ENCODE results near the gene GPATCH3. TPM values are rescaled to one million over a fixed set of nuclear protein-coding genes. Genes with fewer than 3 reads are reported as not detected.
A peak's percentile ranks its signal among the peaks of the same experiment; 100 is the strongest.

GPATCH3 gene
- total and polyA plus RNA-seq, 10 donors: 13.3 to 25.8 (median 17.5) TPM

DNA sequence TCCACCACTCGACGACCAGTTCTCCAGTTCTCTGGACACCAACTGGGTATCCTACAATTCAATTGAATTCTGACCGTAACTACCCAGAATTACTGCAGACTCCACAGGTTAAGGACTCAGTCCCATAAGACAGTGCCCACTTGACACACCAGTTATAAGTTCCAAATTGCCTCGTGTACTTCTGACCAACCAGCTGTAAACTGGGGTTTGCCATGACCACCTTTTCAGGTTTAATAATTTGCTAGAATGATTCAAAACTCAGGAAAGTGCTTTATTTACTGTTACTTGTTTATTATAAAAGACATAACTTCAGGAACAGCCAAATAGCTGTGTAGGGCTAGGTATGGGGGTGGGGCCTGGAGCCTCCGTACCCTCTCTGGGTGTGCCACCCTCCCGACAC is 36.6 kb upstream of the GPATCH3 start:
- WGBS, 5 donors: 82 to 91% (median 88%) methylated on average over 6 of the region's 6 CpGs
- peak overlapping the region in 1 of 8 donors; percentile 67 for H3K27ac ChIP-seq
- H3K4me3 ChIP-seq: no peak overlapping the region
- peaks cover 2 to 56% (median 29%) of the 10 kb centered on the region in 6 donors for H3K4me1 ChIP-seq
- H3K9me3 ChIP-seq: no peaks in the 10 kb centered on the region
- TF ChIP-seq POLR2A (IDR thresholded peaks at IDR 0.05): no peak
- TF ChIP-seq, protein P1, sequence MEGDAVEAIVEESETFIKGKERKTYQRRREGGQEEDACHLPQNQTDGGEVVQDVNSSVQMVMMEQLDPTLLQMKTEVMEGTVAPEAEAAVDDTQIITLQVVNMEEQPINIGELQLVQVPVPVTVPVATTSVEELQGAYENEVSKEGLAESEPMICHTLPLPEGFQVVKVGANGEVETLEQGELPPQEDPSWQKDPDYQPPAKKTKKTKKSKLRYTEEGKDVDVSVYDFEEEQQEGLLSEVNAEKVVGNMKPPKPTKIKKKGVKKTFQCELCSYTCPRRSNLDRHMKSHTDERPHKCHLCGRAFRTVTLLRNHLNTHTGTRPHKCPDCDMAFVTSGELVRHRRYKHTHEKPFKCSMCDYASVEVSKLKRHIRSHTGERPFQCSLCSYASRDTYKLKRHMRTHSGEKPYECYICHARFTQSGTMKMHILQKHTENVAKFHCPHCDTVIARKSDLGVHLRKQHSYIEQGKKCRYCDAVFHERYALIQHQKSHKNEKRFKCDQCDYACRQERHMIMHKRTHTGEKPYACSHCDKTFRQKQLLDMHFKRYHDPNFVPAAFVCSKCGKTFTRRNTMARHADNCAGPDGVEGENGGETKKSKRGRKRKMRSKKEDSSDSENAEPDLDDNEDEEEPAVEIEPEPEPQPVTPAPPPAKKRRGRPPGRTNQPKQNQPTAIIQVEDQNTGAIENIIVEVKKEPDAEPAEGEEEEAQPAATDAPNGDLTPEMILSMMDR (IDR thresholded peaks at IDR 0.05 in 8 of 11, conservative IDR thresholded peaks at IDR 0.05 in 3 of 11): no peak
- no peak for TF ChIP-seq POLR2AphosphoS5 (IDR thresholded peaks at IDR 0.05)
- H3K36me3 ChIP-seq: peaks cover 0 to 87% (median 34%) of the 10 kb centered on the region in 6 donors
- intact Hi-C loops (cut with DNase I; ENCODE audit: low total_unique reads): no loop called here
- no peak for DNase-seq
- no peaks in the 10 kb centered on the region for H3K27me3 ChIP-seq (replicated peaks in 1 of 7)

DNA sequence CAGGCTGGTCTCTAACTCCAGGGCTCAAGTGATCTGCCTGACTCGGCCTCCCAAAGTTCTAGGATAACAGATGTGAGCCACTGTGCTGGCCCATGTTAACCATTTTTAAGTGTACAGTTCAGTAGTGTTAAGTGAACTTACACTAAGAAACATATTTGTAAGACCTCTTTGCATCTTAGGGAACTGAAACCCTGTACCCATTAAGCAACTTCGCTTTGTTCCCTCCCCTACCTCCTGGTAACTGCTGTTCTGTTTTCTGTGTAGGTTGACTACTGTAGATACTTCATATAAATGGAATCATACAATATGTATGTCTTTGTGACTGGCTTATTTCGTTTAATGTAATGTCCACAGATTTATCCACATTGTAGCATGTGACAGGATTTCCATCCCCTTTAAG is 32.3 kb upstream of the GPATCH3 start:
- intact Hi-C loops (cut with DNase I; ENCODE audit: low total_unique reads): no loop called here
- H3K27ac ChIP-seq: peak overlapping the region in 4 of 8 donors; percentile 20 to 30 (median 22)
- DNase-seq: no peak
- H3K36me3 ChIP-seq: peaks cover 0 to 90% (median 48%) of the 10 kb centered on the region in 6 donors
- WGBS, 5 donors: 65 to 80% (median 71%) methylated on average over 3 of the region's 3 CpGs
- H3K27me3 ChIP-seq (replicated peaks in 1 of 7): no peaks in the 10 kb centered on the region
- no peak overlapping the region for H3K4me3 ChIP-seq
- TF ChIP-seq, protein P1 (IDR thresholded peaks at IDR 0.05 in 8 of 11, conservative IDR thresholded peaks at IDR 0.05 in 3 of 11): no peak
- no peak for TF ChIP-seq POLR2A (IDR thresholded peaks at IDR 0.05)
- TF ChIP-seq POLR2AphosphoS5 (IDR thresholded peaks at IDR 0.05): no peak
- peaks cover 2 to 31% (median 14%) of the 10 kb centered on the region in 6 donors for H3K4me1 ChIP-seq
- H3K9me3 ChIP-seq: no peaks in the 10 kb centered on the region

DNA sequence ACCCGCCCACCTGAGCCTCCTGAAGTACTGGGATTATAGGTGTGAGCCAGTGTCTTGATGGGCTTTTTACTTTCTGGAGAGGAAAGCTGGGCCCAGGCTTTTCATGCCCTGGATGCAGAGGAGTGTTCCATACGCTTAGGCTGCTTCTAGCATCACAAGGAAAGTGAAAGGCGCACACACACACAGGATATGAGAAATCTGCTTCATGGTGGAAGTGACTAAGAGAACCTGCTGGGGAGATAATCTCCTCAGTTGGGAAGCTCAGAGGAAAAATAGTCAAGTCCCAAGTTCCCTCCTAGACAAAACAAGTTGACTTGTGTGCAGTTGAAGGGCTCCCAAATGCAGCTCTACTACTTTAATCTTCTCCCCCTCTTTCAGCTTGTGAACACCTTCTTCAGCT is 23.4 kb upstream of the GPATCH3 start:
- H3K27ac ChIP-seq: no peak overlapping the region

DNA sequence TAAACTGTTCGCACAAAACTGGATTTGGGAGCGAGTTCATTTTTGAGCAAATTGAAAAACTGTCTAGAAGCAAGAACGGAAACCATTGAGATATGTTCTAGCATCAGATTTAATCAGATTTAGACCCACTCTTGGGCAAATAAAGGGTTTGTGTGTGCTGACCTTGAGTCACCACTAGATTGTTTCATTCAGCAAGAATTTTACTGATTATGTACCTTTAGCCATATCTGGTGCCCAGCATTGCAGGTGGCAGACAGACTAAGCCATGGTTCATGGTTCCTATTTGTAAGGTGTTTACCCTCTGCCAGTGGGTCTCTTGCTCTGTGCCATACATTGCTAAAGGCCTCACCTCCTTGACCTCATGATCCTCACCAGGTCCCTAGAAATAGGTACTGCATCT is 22.6 kb upstream of the GPATCH3 start:
- peak overlapping the region in 1 of 8 donors; percentile 91 for H3K27ac ChIP-seq

More for the DNA sequence above, 23.4 kb upstream of the GPATCH3 start:
- TF ChIP-seq POLR2AphosphoS5 (IDR thresholded peaks at IDR 0.05): no peak
- TF ChIP-seq POLR2A (IDR thresholded peaks at IDR 0.05): no peak
- TF ChIP-seq, protein P1 (IDR thresholded peaks at IDR 0.05 in 8 of 11, conservative IDR thresholded peaks at IDR 0.05 in 3 of 11): no peak
- Histone ChIP-seq H3K4me1 (peaks cover 7 to 50% (median 30%) of the 10 kb centered on the region in 6 donors), H3K4me3 (no peak overlapping the region), H3K27me3 (replicated peaks in 1 of 7) (no peaks in the 10 kb centered on the region), H3K36me3 (peaks cover 0 to 59% (median 46%) of the 10 kb centered on the region in 6 donors), H3K9me3 (no peaks in the 10 kb centered on the region)
- no peak for DNase-seq
- WGBS, 5 donors: 90 to 94% (median 92%) methylated on average over 3 of the region's 3 CpGs
- intact Hi-C loops (cut with DNase I; ENCODE audit: low total_unique reads): no loop called here

More for the DNA sequence above, 22.6 kb upstream of the GPATCH3 start:
- H3K4me3 ChIP-seq: peak overlapping the region in 7 of 8 donors; percentile 83 to 91 (median 87)
- TF ChIP-seq, protein P1 (IDR thresholded peaks at IDR 0.05 in 8 of 11, conservative IDR thresholded peaks at IDR 0.05 in 3 of 11): no peak
- TF ChIP-seq POLR2AphosphoS5 (IDR thresholded peaks at IDR 0.05): no peak
- no peak for TF ChIP-seq POLR2A (IDR thresholded peaks at IDR 0.05)
- peaks cover 7 to 50% (median 30%) of the 10 kb centered on the region in 6 donors for H3K4me1 ChIP-seq
- no peaks in the 10 kb centered on the region for H3K9me3 ChIP-seq
- 83 to 94% (median 88%) methylated on average over 3 of the region's 3 CpGs for WGBS, 5 donors
- intact Hi-C loops (cut with DNase I; ENCODE audit: low total_unique reads): no loop called here
- DNase-seq: no peak
- peaks cover 0 to 50% (median 41%) of the 10 kb centered on the region in 6 donors for H3K36me3 ChIP-seq
- no peaks in the 10 kb centered on the region for H3K27me3 ChIP-seq (replicated peaks in 1 of 7)
